IPS-18a (cell line): ENCODE measurements around the gene B3GNT7.

Source experiments
- H3K27ac ChIP-seq: one replicate; pipeline ENCODE4 v1.5.1; 2013; ENCODE audit warnings: low read length
- H3K27me3 ChIP-seq: one replicate; pipeline ENCODE4 v1.6.1; 2013; ENCODE audit warnings: mild to moderate bottlenecking, low read length; ENCODE audit not compliant: control insufficient read depth, insufficient read depth
- H3K36me3 ChIP-seq: one replicate; pipeline ENCODE4 v1.6.1; 2013; ENCODE audit warnings: low read depth, low read length; ENCODE audit not compliant: control insufficient read depth
- H3K4me1 ChIP-seq: one replicate; pipeline ENCODE4 v1.6.1; 2013; ENCODE audit warnings: low read depth, low read length; ENCODE audit not compliant: control insufficient read depth
- H3K4me3 ChIP-seq: one replicate; pipeline ENCODE4 v1.5.1; 2013; ENCODE audit warnings: low read length
- H3K9ac ChIP-seq: one replicate; pipeline ENCODE4 v1.6.1; 2013; ENCODE audit warnings: mild to moderate bottlenecking, low read length, moderate library complexity
- H3K9me3 ChIP-seq: one replicate; pipeline ENCODE4 v1.6.1; 2013; ENCODE audit warnings: low read depth, low read length; ENCODE audit not compliant: control insufficient read depth

Gene B3GNT7

DNA sequence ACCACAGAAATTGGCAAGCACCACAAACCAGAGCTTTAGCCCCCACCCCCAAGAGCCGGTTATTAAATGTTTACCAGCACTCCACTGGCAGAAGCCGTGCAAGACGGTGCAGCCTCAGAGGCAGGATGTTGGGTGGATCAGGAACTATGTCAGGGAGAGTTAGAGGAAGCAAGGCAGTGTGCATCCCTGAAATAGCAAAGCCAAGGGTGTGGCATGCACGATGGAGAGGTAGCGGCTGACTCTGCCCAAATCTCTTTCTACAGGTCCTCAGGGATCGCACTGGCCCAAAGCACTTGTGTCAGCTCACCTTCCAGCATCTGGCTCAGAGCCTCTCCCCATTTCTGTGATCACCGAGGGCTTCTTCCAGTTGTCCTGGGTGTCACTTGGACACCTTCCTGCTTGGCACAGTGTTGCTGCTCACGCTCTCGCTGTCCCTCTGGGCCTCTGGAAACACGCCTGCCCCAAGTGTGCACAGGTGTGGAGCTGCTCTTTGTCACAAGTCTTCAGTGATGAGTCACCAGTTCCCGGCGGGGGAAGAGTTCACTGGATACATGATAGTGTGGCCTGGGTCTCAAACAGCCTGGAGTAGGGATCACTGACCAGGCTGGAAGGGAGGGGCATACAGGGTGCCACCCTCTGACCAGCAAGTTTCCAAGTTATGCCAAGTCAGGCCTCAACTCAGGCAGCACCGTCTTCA is 17.3 kb upstream of the B3GNT7 start:
- Histone ChIP-seq H3K27me3 (no peaks in the 10 kb centered on the region), H3K9ac (no peak overlapping the region), H3K4me3 (no peak overlapping the region), H3K27ac (peak overlapping the region; percentile 33), H3K9me3 (no peaks in the 10 kb centered on the region), H3K36me3 (no peaks in the 10 kb centered on the region), H3K4me1 (peaks cover 22% of the 10 kb centered on the region)

DNA sequence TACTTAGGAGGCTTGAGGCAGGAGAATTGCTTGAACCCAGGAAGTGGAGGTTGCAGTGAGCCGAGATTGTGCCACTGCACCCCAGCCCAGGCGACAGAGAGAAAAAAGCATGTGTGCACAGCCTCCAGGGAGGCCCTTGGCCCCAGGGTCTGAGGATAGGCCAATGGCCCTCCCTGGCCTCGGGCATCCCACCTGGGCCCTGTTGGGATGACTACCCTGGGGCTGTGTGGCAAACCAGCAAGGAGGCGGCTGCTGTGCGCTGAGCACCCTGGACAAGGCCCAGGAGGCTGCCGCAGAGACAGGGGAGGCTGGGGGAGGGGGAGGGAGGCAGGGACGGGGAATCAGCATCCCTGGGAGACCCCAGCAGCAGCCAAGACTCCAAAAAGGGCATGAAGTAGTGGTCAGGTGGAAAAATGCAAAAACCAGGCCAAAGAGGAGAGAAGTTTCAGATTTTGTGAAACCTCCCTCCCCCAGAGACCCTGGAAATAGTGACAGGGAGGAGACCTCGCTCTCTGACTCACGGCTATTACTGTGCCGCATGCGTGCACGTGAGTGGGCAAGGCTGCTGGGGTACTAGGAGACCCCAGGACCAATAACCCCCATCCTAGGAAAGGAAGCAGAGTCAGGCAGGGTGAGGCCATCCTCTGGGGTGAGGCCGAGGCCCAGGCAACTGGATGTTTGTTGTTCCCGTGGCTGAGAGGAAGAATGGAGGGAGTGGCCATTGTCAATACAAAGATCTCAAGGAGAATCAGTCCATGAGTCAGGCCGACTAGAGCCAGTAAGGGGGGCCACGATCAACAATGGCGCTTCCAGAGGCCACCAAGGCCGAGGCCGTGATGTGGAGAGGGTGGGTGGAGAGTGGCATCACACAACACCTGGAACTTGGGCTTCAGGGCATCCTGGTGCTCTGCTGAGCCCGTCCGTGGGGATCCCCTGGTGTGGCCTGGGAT is 16.0 kb upstream of the B3GNT7 start:
- H3K27ac ChIP-seq: no peak overlapping the region
- H3K4me1 ChIP-seq: peaks cover 22% of the 10 kb centered on the region
- no peak overlapping the region for H3K9ac ChIP-seq
- H3K27me3 ChIP-seq: no peaks in the 10 kb centered on the region
- H3K9me3 ChIP-seq: no peaks in the 10 kb centered on the region
- no peaks in the 10 kb centered on the region for H3K36me3 ChIP-seq
- H3K4me3 ChIP-seq: no peak overlapping the region

DNA sequence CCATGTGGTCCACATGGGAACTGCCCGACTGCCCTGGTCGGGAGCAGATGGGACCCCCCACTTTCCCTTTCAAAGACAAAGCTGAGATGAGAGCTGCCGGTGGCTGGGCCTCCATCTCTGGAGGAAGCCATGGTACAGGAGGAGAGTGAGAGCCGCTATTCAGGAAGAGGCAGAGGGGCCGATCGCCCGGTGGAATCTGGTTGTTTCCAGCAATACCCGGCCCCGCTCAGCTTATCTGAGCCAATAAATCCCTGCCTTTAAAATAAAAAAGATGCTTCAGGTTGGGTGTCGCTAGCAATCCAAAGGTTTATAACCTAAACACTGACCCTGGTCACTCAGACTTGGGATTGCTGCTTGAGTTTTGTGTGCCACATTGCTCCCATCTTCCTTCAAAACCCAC is 15.2 kb upstream of the B3GNT7 start:
- Histone ChIP-seq H3K9ac (no peak overlapping the region), H3K4me3 (no peak overlapping the region), H3K9me3 (no peaks in the 10 kb centered on the region), H3K27ac (no peak overlapping the region), H3K4me1 (peaks cover 18% of the 10 kb centered on the region), H3K27me3 (no peaks in the 10 kb centered on the region), H3K36me3 (no peaks in the 10 kb centered on the region)

DNA sequence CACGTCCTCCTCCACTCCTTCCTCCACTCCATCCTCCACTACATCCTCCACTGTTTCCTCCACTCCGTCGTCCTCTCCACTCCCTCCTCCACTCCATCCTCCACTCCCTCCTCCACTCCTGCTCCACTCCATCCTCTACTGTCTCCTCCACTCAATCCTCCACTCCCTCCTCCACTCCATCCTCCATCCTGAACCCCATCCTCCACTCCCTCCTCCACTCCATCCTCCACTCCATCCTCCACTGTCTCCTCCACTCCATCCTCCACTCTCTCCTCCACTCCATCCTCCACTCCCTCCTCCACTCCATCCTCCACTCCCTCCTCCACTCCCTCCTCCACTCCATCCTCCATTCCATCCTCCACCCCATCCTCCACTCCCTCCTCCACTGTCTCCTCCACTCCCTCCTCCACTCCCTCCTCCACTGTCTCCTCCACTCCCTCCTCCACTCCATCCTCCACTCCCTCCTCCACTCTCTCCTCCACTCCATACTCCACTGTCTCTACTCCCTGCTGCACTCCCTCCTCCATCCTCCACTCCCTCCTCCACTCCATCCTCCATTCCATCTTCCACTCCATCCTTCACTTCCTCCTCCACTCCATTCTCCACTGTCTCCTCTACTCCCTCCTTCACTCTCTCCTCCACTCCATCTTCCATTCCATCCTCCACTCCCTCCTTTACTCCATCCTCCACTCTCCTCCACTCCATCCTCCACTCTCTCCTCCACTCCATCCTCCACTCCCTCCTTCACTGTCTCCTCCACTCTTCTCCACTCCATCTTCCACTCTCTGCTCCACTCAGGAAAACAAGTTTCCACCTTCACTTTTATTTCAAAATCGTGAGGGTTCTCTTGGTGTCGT is 14.3 kb upstream of the B3GNT7 start:
- no peaks in the 10 kb centered on the region for H3K36me3 ChIP-seq
- no peak overlapping the region for H3K9ac ChIP-seq
- H3K27ac ChIP-seq: no peak overlapping the region
- no peaks in the 10 kb centered on the region for H3K27me3 ChIP-seq
- H3K4me1 ChIP-seq: peaks cover 12% of the 10 kb centered on the region
- H3K9me3 ChIP-seq: no peaks in the 10 kb centered on the region
- no peak overlapping the region for H3K4me3 ChIP-seq

DNA sequence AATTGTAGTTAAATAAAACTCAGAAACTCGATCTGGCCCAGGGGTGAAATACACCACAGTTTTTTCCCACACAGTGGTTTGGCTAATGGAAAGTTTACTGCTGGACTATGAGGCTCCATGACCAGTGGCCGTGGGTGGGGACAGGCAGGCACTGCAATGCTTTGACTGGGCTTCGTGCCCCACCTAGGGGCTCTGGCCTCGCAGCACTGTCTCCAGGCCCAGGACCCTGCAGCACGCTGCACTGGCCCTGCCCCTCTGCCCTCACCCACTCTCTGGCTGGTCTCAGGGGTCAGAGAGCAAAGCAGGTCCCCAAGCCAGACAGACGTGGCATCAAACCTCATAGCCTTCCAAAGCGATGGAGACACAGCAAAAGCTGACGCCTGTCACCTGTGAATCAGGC is 13.4 kb upstream of the B3GNT7 start:
- Histone ChIP-seq H3K9me3 (no peaks in the 10 kb centered on the region), H3K36me3 (no peaks in the 10 kb centered on the region), H3K9ac (no peak overlapping the region), H3K27me3 (no peaks in the 10 kb centered on the region), H3K27ac (no peak overlapping the region), H3K4me1 (peaks cover 7% of the 10 kb centered on the region), H3K4me3 (no peak overlapping the region)

DNA sequence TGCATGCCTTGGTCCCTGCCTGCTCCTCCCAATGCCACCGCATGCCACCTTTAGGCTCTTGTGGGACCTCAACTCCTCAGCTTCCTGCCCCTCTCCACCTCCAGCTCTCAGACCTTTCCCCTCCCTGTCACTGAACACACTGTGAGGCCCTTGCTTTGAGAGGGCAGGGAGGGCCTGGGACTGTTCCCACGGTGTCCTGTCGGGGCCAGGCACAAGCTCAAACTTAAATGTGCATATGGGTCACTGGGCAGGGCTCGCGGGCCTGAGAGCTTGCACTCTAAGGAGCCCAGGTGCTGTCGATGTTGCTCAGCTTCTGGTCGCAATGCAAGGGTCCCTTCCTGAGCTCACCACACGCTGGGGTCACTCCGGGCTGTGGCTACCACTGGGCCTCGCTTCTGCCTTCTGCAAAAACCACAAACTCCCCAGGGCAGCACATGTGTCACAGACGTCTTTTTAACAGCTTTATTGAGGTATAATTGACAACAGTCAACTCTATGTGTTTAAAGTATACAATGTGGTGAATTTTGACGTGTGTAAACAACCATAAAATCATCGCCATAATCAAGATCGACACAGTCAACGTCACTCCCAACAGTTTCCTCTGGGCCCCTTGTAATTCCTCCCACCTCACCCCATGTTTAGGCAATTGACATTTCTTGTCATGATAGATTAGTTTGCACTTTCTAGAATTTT is 11.9 kb upstream of the B3GNT7 start:
- H3K27me3 ChIP-seq: no peaks in the 10 kb centered on the region
- H3K9ac ChIP-seq: no peak overlapping the region
- no peaks in the 10 kb centered on the region for H3K36me3 ChIP-seq
- peaks cover under 1% of the 10 kb centered on the region for H3K4me1 ChIP-seq
- H3K4me3 ChIP-seq: no peak overlapping the region
- no peaks in the 10 kb centered on the region for H3K9me3 ChIP-seq
- no peak overlapping the region for H3K27ac ChIP-seq

DNA sequence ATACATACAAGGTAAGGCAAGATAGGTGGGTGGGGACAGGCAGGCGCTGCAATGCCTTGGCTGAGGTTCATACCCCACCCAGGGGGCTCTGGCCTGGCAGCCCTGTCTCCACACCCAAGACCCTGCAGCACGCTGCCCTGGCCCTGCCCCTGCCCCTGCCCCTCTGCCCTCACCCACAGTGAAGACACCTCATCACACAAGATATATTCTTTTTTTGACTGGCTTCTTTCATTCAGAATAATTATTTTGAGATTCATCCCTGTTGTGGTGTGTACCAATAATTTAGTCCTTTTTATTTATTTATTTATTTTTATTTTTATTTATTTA is 11.4 kb upstream of the B3GNT7 start:
- Histone ChIP-seq H3K4me3 (no peak overlapping the region), H3K27ac (no peak overlapping the region), H3K9ac (no peak overlapping the region), H3K27me3 (no peaks in the 10 kb centered on the region), H3K9me3 (no peaks in the 10 kb centered on the region), H3K4me1 (no peaks in the 10 kb centered on the region), H3K36me3 (no peaks in the 10 kb centered on the region)

DNA sequence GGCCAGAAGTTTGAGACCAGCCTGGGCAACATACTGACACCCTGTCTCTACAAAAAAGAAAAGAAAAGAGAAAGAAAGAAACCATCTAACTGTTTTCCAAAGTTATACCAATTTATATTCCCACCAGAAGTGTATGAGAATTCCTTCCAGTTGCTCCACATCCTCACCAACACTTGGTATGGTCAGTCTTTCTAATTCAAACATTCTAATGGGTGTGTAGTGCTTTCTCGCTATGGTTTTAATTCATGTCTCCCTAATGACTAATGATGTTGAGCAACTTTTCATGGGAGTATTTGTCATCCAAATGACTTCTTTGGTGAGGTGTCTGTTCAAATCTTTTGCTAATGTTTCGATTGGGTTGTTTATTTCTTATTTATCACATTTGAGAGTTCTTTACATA is 10.5 kb upstream of the B3GNT7 start:
- H3K9ac ChIP-seq: no peak overlapping the region
- no peaks in the 10 kb centered on the region for H3K9me3 ChIP-seq
- no peaks in the 10 kb centered on the region for H3K36me3 ChIP-seq
- H3K27ac ChIP-seq: no peak overlapping the region
- H3K4me3 ChIP-seq: no peak overlapping the region
- H3K4me1 ChIP-seq: no peaks in the 10 kb centered on the region
- H3K27me3 ChIP-seq: no peaks in the 10 kb centered on the region

DNA sequence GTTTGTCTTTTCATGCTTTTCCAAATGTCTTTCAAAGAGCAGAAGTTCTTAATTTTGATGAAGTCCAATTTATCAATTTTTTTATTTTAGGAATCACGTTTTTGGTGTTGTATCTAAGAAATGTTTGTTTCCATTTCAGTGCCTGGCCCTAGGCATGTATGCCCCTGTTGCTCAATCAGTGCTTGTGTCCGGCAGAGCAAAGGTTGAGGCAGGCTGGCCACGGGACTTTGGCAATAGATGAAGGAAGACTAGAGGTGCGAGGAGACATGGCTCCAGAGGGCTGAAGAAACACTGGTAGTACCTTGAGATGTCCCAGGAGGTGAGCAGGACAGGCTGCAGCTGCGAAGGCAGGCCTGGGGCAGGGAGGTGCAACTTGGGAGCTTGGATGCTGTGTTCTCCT is 10.1 kb upstream of the B3GNT7 start:
- H3K27ac ChIP-seq: no peak overlapping the region
- H3K9ac ChIP-seq: no peak overlapping the region
- H3K9me3 ChIP-seq: no peaks in the 10 kb centered on the region
- H3K36me3 ChIP-seq: no peaks in the 10 kb centered on the region
- no peaks in the 10 kb centered on the region for H3K27me3 ChIP-seq
- H3K4me3 ChIP-seq: no peak overlapping the region
- H3K4me1 ChIP-seq: no peaks in the 10 kb centered on the region

DNA sequence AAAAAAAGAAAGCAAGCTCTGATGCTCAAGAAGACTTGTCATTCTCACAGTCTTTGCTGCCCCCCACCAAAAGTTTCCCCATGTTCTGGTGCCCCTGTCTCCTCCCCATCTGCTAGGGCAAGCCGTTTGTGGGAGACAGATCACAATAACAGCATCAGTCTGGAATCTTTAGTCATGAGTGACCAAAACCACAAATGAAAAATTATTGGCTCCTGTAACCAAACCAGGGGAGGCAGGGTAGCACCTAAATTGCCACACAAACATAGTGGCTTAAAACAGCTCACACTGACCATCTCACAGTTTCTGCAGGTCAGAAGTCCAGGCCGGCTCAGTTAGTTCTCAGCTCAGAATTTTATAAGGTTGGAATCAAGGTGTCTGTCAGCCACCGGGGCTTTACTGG is 9.1 kb upstream of the B3GNT7 start:
- H3K4me1 ChIP-seq: no peaks in the 10 kb centered on the region
- H3K4me3 ChIP-seq: no peak overlapping the region
- H3K27ac ChIP-seq: no peak overlapping the region
- H3K27me3 ChIP-seq: no peaks in the 10 kb centered on the region
- no peaks in the 10 kb centered on the region for H3K36me3 ChIP-seq
- H3K9me3 ChIP-seq: no peaks in the 10 kb centered on the region
- H3K9ac ChIP-seq: no peak overlapping the region
